HG03442 (cell line): ENCODE measurements around the gene CRACDL.

Source experiments
- ATAC-seq: cut with Tn5 transposase; IDR thresholded peaks from one replicate; pipeline ENCODE4 v1.9.1; 2021; ENCODE audit warnings: mild to moderate bottlenecking, moderate library complexity; ENCODE audit not compliant: unreplicated experiment

The CRACDL gene

GRCh38 chr2:98826856-98827255 is 109.2 kb downstream of the CRACDL start:
- ATAC-seq: no peak

GRCh38 chr2:98825858-98826257 is 110.2 kb downstream of the CRACDL start:
- no peak for ATAC-seq

GRCh38 chr2:98825404-98825803 is 110.6 kb downstream of the CRACDL start:
- no peak for ATAC-seq

GRCh38 chr2:98825020-98825350 is 111.0 kb downstream of the CRACDL start:
- no peak for ATAC-seq

- no peak for ATAC-seq
Observed at GRCh38 chr2:98824256-98825019, 111.6 kb downstream of the CRACDL start.

- ATAC-seq: no peak
Observed at GRCh38 chr2:98823196-98824170, 112.5 kb downstream of the CRACDL start.

- no peak for ATAC-seq
Observed at GRCh38 chr2:98822301-98823164, 113.5 kb downstream of the CRACDL start.

GRCh38 chr2:98821629-98822135 is 114.3 kb downstream of the CRACDL start:
- ATAC-seq: no peak

GRCh38 chr2:98819231-98819766 is 116.7 kb downstream of the CRACDL start:
- ATAC-seq: no peak

- no peak for ATAC-seq
Observed at GRCh38 chr2:98818164-98818563, 117.9 kb downstream of the CRACDL start.

- ATAC-seq: no peak
Observed at GRCh38 chr2:98816281-98816680, 119.7 kb downstream of the CRACDL start.

- no peak for ATAC-seq
Observed at GRCh38 chr2:98815795-98816194, 120.2 kb downstream of the CRACDL start.

GRCh38 chr2:98811766-98812165 is 124.3 kb downstream of the CRACDL start:
- no peak for ATAC-seq

GRCh38 chr2:98810588-98810928 is 125.5 kb downstream of the CRACDL start:
- no peak for ATAC-seq

GRCh38 chr2:98809878-98810587 is 126.0 kb downstream of the CRACDL start:
- no peak for ATAC-seq

- no peak for ATAC-seq
Observed at GRCh38 chr2:98809116-98809515, 126.9 kb downstream of the CRACDL start.

- no peak for ATAC-seq
Observed at GRCh38 chr2:98808546-98808945, 127.5 kb downstream of the CRACDL start.

GRCh38 chr2:98807929-98808328 is 128.1 kb downstream of the CRACDL start:
- no peak for ATAC-seq

- ATAC-seq: no peak
Observed at GRCh38 chr2:98807221-98807620, 128.8 kb downstream of the CRACDL start.

- ATAC-seq: no peak
Observed at GRCh38 chr2:98806236-98806697, 129.8 kb downstream of the CRACDL start.
